Lung (tissue), 12 donors: ENCODE results near the gene SYVN1. TPM values are rescaled to one million over a fixed set of nuclear protein-coding genes. Genes with fewer than 3 reads are reported as not detected.

Experiments
- ATAC-seq: fragments of 200-7000 bp; cut with Tn5 transposase; one replicate; pipeline ENCODE4 v1.9.1; 2020; ENCODE audit warnings: moderate number of reproducible peaks; ENCODE audit not compliant: insufficient read depth, low FRiP score
- DNase-seq, 3 donors: peaks; one replicate each; pipeline ENCODE4 v3.0.0-alpha.2; 2013 to 2017
- H3K27ac ChIP-seq, 2 donors: one replicate each; pipeline ENCODE4 v1.5.1; 2013; ENCODE audit warnings: mild to moderate bottlenecking in 2 of 2, moderate library complexity in 2 of 2, control low read depth in 1 of 2, inconsistent platforms in 1 of 2, low read depth in 1 of 2, low read length in 1 of 2
- H3K27me3 ChIP-seq, 3 donors: one replicate each; pipeline ENCODE4 v1.5.1; 2013; ENCODE audit warnings: low read length in 2 of 3; ENCODE audit not compliant: control insufficient read depth in 3 of 3, insufficient read depth in 3 of 3
- H3K36me3 ChIP-seq, 4 donors: one replicate each; pipeline ENCODE4 v1.5.1; 2013; ENCODE audit warnings: low read length in 4 of 4, mild to moderate bottlenecking in 1 of 4, moderate library complexity in 1 of 4; ENCODE audit not compliant: control insufficient read depth in 4 of 4, insufficient read depth in 4 of 4
- H3K4me1 ChIP-seq, 5 donors: one replicate each; pipeline ENCODE4 v1.5.1; 2013; ENCODE audit warnings: low read length in 5 of 5, mild to moderate bottlenecking in 2 of 5, moderate library complexity in 1 of 5; ENCODE audit not compliant: control insufficient read depth in 5 of 5, insufficient read depth in 5 of 5
- H3K4me3 ChIP-seq: one replicate; pipeline ENCODE4 v1.5.1; 2013; ENCODE audit warnings: mild to moderate bottlenecking, control low read depth, moderate library complexity
- H3K9ac ChIP-seq, 2 donors: one replicate each; pipeline ENCODE4 v1.5.1; 2013; ENCODE audit warnings: low read length in 2 of 2, control low read depth in 1 of 2; ENCODE audit not compliant: insufficient read depth in 1 of 2
- H3K9me3 ChIP-seq, 4 donors: one replicate each; pipeline ENCODE4 v1.5.1; 2013; ENCODE audit warnings: low read length in 3 of 4, mild to moderate bottlenecking in 1 of 4, moderate library complexity in 1 of 4; ENCODE audit not compliant: control insufficient read depth in 4 of 4, insufficient read depth in 3 of 4
- CTCF ChIP-seq: IDR thresholded peaks from 2 replicates; pipeline ENCODE4 v1.5.1; 2012; ENCODE audit warnings: mild to moderate bottlenecking; ENCODE audit errors: control extremely low read depth, extremely low read depth
- WGBS, 2 donors: extraction: QIAGEN DNeasy Blood & Tissue Kit; methylation state at CpG; one replicate each; pipeline ENCODE4 v1.1.7; 2013; 5-methylcytosine and 5-hydroxymethylcytosine counted together
- polyA plus RNA-seq, 2 donors: library from polyadenylated mRNA; stranded (reverse); fragments of 200-250 nt; gene quantifications; one replicate each; pipeline ENCODE4 v1.2.1, GENCODE V29; 2013
- total RNA-seq, 2 donors: library from RNA; depleted of rRNA in 1 of 2; stranded (reverse); fragments of >200 nt in 1 of 2; gene quantifications; one replicate each; pipeline ENCODE4 v1.2.1, GENCODE V29; 2014 to 2021
- donor health status: control.
- donor health status: control.
- donor health status: Bipolar disorder and iron deficiency.
- donor health status: healthy.
- donor health status: DM: yes; HTN: yes; CAD: no.

SYVN1 gene
- total and polyA plus RNA-seq, 4 donors, result 31.6 to 80.7 (median 37.6) TPM

- TF ChIP-seq CTCF, result no peak
- no peak overlapping the region for H3K4me3 ChIP-seq
- H3K27me3 ChIP-seq, result no peaks in the 10 kb centered on the region
- H3K9ac ChIP-seq, result no peak overlapping the region
- 54 to 70% methylated on average over 10 of the region's 10 CpGs for WGBS, 2 donors
- H3K9me3 ChIP-seq, result no peaks in the 10 kb centered on the region
- peaks cover 0 to 20% (median 12%) of the 10 kb centered on the region in 5 donors for H3K4me1 ChIP-seq
- DNase-seq (no peak), ATAC-seq (no peak)
- H3K36me3 ChIP-seq, result peaks cover 22 to 54% (median 36%) of the 10 kb centered on the region in 4 donors
- H3K27ac ChIP-seq, result peak overlapping the region in 1 of 2 donors; percentile 98
These were observed 1.9 kb downstream of the SYVN1 start for GRCh38 chr11:65132238-65132987.

- Histone ChIP-seq H3K4me1 (peaks cover 0 to 20% (median 12%) of the 10 kb centered on the region in 5 donors), H3K9ac (no peak overlapping the region), H3K4me3 (no peak overlapping the region), H3K36me3 (peaks cover 24 to 57% (median 38%) of the 10 kb centered on the region in 4 donors), H3K27ac (no peak overlapping the region), H3K27me3 (no peaks in the 10 kb centered on the region), H3K9me3 (no peaks in the 10 kb centered on the region)
- ATAC-seq (no peak), DNase-seq (no peak)
- 84 to 87% methylated on average over 6 of the region's 6 CpGs for WGBS, 2 donors
- no peak for TF ChIP-seq CTCF
These were observed 2.5 kb downstream of the SYVN1 start for GRCh38 chr11:65131895-65132237.

GRCh38 chr11:65131417-65131776 lies 2.9 kb downstream of the SYVN1 start:
- Histone ChIP-seq H3K4me3 (no peak overlapping the region), H3K27me3 (no peaks in the 10 kb centered on the region), H3K4me1 (peaks cover 0 to 19% (median 12%) of the 10 kb centered on the region in 5 donors), H3K9me3 (no peaks in the 10 kb centered on the region), H3K9ac (no peak overlapping the region), H3K36me3 (peaks cover 24 to 62% (median 40%) of the 10 kb centered on the region in 4 donors), H3K27ac (no peak overlapping the region)
- ATAC-seq (no peak), DNase-seq (no peak)
- no peak for TF ChIP-seq CTCF
- WGBS, 2 donors, result 90 to 94% methylated on average over 3 of the region's 3 CpGs
